H1 (cell line): ENCODE data around the gene COL11A1. TPM values are rescaled to one million over a fixed set of nuclear protein-coding genes. Genes with fewer than 3 reads are reported as not detected.

Experiments
- CTCF ChIA-PET: fragments of 300-600 bp; sonication (Branson Sonifier 250); formaldehyde crosslinking; loops from one replicate; lab custom pipeline; 2021; ENCODE audit not compliant: partially characterized antibody; lab: Charles Lee
- POLR2A ChIA-PET: fragments of 300-600 bp; sonication (Branson Sonifier 250); formaldehyde crosslinking; loops from one replicate; lab custom pipeline; 2021; ENCODE audit warnings: inconsistent platforms; ENCODE audit not compliant: partially characterized antibody; lab: Charles Lee
- DNase-seq, 2 experiments: peaks; one replicate each; pipeline versions ENCODE4 v3.0.0 to v3.0.0-alpha.2; 2010 to 2022; ENCODE audit warnings: low spot score in 2 of 2, low read depth in 1 of 2, mixed read lengths in 1 of 2
- FAIRE-seq: peaks from 2 replicates; lab custom pipeline; 2011; peaks lifted over from hg19 to GRCh38; lab: Jason Lieb, UNC
- H2AFZ ChIP-seq: 2 replicates; pipeline ENCODE4 v1.8.1; 2012; ENCODE audit warnings: low read length, inconsistent platforms
- H2AK5ac ChIP-seq: 2 replicates; pipeline ENCODE4 v1.6.1; 2013; ENCODE audit warnings: low read depth, low read length
- H2BK120ac ChIP-seq: replicated peaks from 2 replicates; pipeline ENCODE3; 2013; ENCODE audit warnings: low read depth, low read length, inconsistent platforms
- H2BK12ac ChIP-seq: 2 replicates; pipeline ENCODE4 v1.6.1; 2013; ENCODE audit warnings: low read depth, low read length
- H2BK15ac ChIP-seq: 2 replicates; pipeline ENCODE4 v1.6.1; 2013; ENCODE audit warnings: low read length
- H2BK20ac ChIP-seq: 2 replicates; pipeline ENCODE4 v1.6.1; 2013; ENCODE audit warnings: low read length
- H2BK5ac ChIP-seq: 2 replicates; pipeline ENCODE4 v1.6.1; 2013; ENCODE audit warnings: low read depth, low read length
- H3K14ac ChIP-seq: 2 replicates; pipeline ENCODE4 v1.6.1; 2013; ENCODE audit warnings: inconsistent platforms; ENCODE audit not compliant: insufficient read length
- H3K18ac ChIP-seq: 2 replicates; pipeline ENCODE4 v1.6.1; 2013; ENCODE audit warnings: low read length; ENCODE audit errors: extremely low read depth
- H3K23ac ChIP-seq: 2 replicates; pipeline ENCODE4 v1.6.1; 2013; ENCODE audit warnings: inconsistent platforms; ENCODE audit not compliant: insufficient read length
- H3K23me2 ChIP-seq: 2 replicates; pipeline ENCODE4 v1.6.1; 2013; ENCODE audit warnings: low read depth, low read length
- H3K27ac ChIP-seq: 2 replicates; pipeline ENCODE4 v1.6.1; 2011; ENCODE audit warnings: low read depth, low read length, inconsistent platforms
- H3K27me3 ChIP-seq, 4 experiments: replicated peaks in 1 of 4; 1 replicate in 1 of 4; 2 replicates in 3 of 4; pipeline versions ENCODE4 v1.6.1 to v1.8.1; 2011 to 2013; ENCODE audit warnings: low read length in 3 of 4, mild to moderate bottlenecking in 3 of 4, inconsistent platforms in 2 of 4, mixed read lengths in 2 of 4, moderate library complexity in 1 of 4; ENCODE audit not compliant: control insufficient read depth in 3 of 4, insufficient read depth in 3 of 4; ENCODE audit errors: extremely low read depth in 1 of 4
- H3K36me3 ChIP-seq, 4 experiments: 2 replicates each; pipeline versions ENCODE4 v1.6.1 to v1.8.1; 2011 to 2013; ENCODE audit warnings: mild to moderate bottlenecking in 4 of 4, low read length in 3 of 4, moderate library complexity in 2 of 4, control low read depth in 1 of 4, inconsistent platforms in 1 of 4; ENCODE audit not compliant: insufficient read depth in 4 of 4, control insufficient read depth in 2 of 4
- H3K4ac ChIP-seq: replicated peaks from 2 replicates; pipeline ENCODE3; 2013; ENCODE audit warnings: low read length, low read depth, mixed read lengths, inconsistent platforms; ENCODE audit not compliant: insufficient read length
- H3K4me1 ChIP-seq, 4 experiments: replicated peaks in 1 of 4; 1 replicate in 1 of 4; 2 replicates in 3 of 4; pipeline versions ENCODE4 v1.6.1 to v1.8.1; 2011 to 2013; ENCODE audit warnings: low read length in 3 of 4, inconsistent platforms in 2 of 4, mixed read lengths in 1 of 4; ENCODE audit not compliant: insufficient read depth in 4 of 4, control insufficient read depth in 3 of 4
- H3K4me2 ChIP-seq, 2 experiments: 2 replicates each; pipeline versions ENCODE4 v1.6.1 to v1.8.1; 2011 to 2013; ENCODE audit warnings: low read depth in 2 of 2, low read length in 2 of 2, control low read depth in 1 of 2, inconsistent platforms in 1 of 2, mild to moderate bottlenecking in 1 of 2; ENCODE audit not compliant: insufficient read depth in 1 of 2
- H3K4me3 ChIP-seq, 4 experiments: fragments of 200-600, 300-600 bp in 1 of 4; sonication (generic), shearing (Covaris generic), sonication (Bioruptor Twin) in 1 of 4; 2 replicates each; pipeline versions ENCODE4 v1.5.1 to v1.8.1; 2011 to 2016; ENCODE audit warnings: low read length in 4 of 4, low read depth in 3 of 4, control low read depth in 2 of 4, inconsistent platforms in 2 of 4, mild to moderate bottlenecking in 2 of 4, mixed read lengths in 1 of 4, moderate library complexity in 1 of 4; ENCODE audit not compliant: insufficient read depth in 2 of 4; ENCODE audit errors: extremely low read depth in 1 of 4
- H3K56ac ChIP-seq: replicated peaks from 2 replicates; pipeline ENCODE3; 2013; ENCODE audit warnings: low read depth, mild to moderate bottlenecking, mixed read lengths, low read length, inconsistent platforms; ENCODE audit not compliant: insufficient read length
- H3K79me1 ChIP-seq: 2 replicates; pipeline ENCODE4 v1.6.1; 2013; ENCODE audit warnings: low read depth, low read length, control low read depth
- H3K79me2 ChIP-seq, 2 experiments: 2 replicates each; pipeline versions ENCODE4 v1.6.1 to v1.8.1; 2012 to 2013; ENCODE audit warnings: low read length in 2 of 2, mild to moderate bottlenecking in 2 of 2, inconsistent platforms in 1 of 2; ENCODE audit not compliant: insufficient read depth in 2 of 2, control insufficient read depth in 1 of 2
- H3K9ac ChIP-seq, 4 experiments: replicated peaks in 1 of 4; 1 replicate in 1 of 4; 2 replicates in 3 of 4; pipeline versions ENCODE4 v1.6.1 to v1.8.1; 2011 to 2013; ENCODE audit warnings: low read depth in 3 of 4, low read length in 3 of 4, control low read depth in 2 of 4, mild to moderate bottlenecking in 2 of 4, moderate library complexity in 2 of 4, inconsistent platforms in 1 of 4; ENCODE audit errors: extremely low read depth in 1 of 4
- H3K9me3 ChIP-seq, 2 experiments: 2 replicates each; pipeline versions ENCODE4 v1.6.1 to v1.8.1; 2012 to 2013; ENCODE audit warnings: mild to moderate bottlenecking in 2 of 2, moderate library complexity in 2 of 2, control low read depth in 1 of 2, inconsistent platforms in 1 of 2, low read depth in 1 of 2, low read length in 1 of 2, mixed read lengths in 1 of 2; ENCODE audit not compliant: insufficient read depth in 2 of 2
- H4K20me1 ChIP-seq, 2 experiments: replicated peaks in 1 of 2; 2 replicates each; pipeline versions ENCODE3 to v1.8.1; 2011 to 2013; ENCODE audit warnings: inconsistent platforms in 2 of 2, low read length in 2 of 2, mild to moderate bottlenecking in 1 of 2; ENCODE audit not compliant: insufficient read depth in 2 of 2, control insufficient read depth in 1 of 2
- H4K5ac ChIP-seq: 2 replicates; pipeline ENCODE4 v1.6.1; 2013; ENCODE audit warnings: low read length, low read depth, mixed read lengths, inconsistent platforms; ENCODE audit not compliant: insufficient read length
- H4K8ac ChIP-seq: 2 replicates; pipeline ENCODE4 v1.8.0; 2013; ENCODE audit warnings: mild to moderate bottlenecking, moderate library complexity, low read length, inconsistent platforms; ENCODE audit not compliant: insufficient read depth; ENCODE audit errors: extremely low read depth
- H4K91ac ChIP-seq: replicated peaks from 2 replicates; pipeline ENCODE3; 2013; ENCODE audit warnings: low read length, mixed read lengths, inconsistent platforms; ENCODE audit not compliant: insufficient read length
- GABPA ChIP-seq: IDR thresholded peaks from 2 replicates; pipeline ENCODE4 v1.6.1; 2011; ENCODE audit warnings: mild to moderate bottlenecking, low read length, moderate library complexity, borderline replicate concordance; ENCODE audit not compliant: insufficient read depth
- WGBS, 2 experiments: shearing (Covaris generic) in 1 of 2; methylation state at CpG; one replicate each; pipeline versions ENCODE4 v1.1.6 to v1.1.7; 2013 to 2015; ENCODE audit warnings: low lambda C conversion rate in 2 of 2, mixed read lengths in 2 of 2, inconsistent platforms in 1 of 2, low coverage in 1 of 2, missing lambda C conversion rate in 1 of 2; ENCODE audit not compliant: insufficient replicate concordance in 2 of 2, insufficient coverage in 1 of 2, insufficient read length in 1 of 2; ENCODE audit errors: extremely low coverage in 1 of 2, missing lambda C conversion rate in 1 of 2; 5-methylcytosine and 5-hydroxymethylcytosine counted together
- polyA plus RNA-seq, 7 experiments: library from polyadenylated mRNA; depleted of rRNA in 3 of 7; stranded (reverse) in 5 of 7; unstranded in 2 of 7; fragments of >200 nt in 5 of 7; fragments of 200-250 nt in 2 of 7; gene quantifications; 1 replicate in 5 of 7; 2 replicates in 1 of 7; 4 replicates in 1 of 7; pipeline versions ENCODE4 v1.2.1 to v1.2.3, GENCODE V29; 2011 to 2013; ENCODE audit warnings: missing spikeins in 2 of 7, mixed read lengths in 2 of 7
- total RNA-seq: library from RNA; stranded (reverse); fragmentation: NEBNext Ultra II Directional; extraction: Animal tissue kit (Norgen Biotek cat#: 25700); gene quantifications from 2 replicates; pipeline ENCODE4 v1.2.1, GENCODE V29; 2021

The COL11A1 gene
- total and polyA plus RNA-seq, 2 of the 8 experiments (the other 6 are each of a cell fraction or from before 2014, with no cell fraction given) = 4.0 to 27.9 TPM

GRCh38 chr1:103056423-103056822 is 51.9 kb downstream of the COL11A1 start:
- H3K9me3 ChIP-seq = peaks cover 0 to 2% of the 10 kb centered on the region in 2 experiments; a peak in 2 of 4 replicates
- ChIA-PET CTCF (no interaction called here), POLR2A (no interaction called here)
- no peaks in the 10 kb centered on the region for H3K79me2 ChIP-seq
- FAIRE-seq = no peak
- no peak overlapping the region for H3K4me3 ChIP-seq
- no peaks in the 10 kb centered on the region for H3K79me1 ChIP-seq
- H2BK5ac ChIP-seq = no peak overlapping the region
- no peaks in the 10 kb centered on the region for H3K4me1 ChIP-seq
- H3K23me2 ChIP-seq = no peaks in the 10 kb centered on the region
- H3K27ac ChIP-seq = no peak overlapping the region
- no peaks in the 10 kb centered on the region; a peak in 2 of 8 replicates for H3K36me3 ChIP-seq
- H2BK12ac ChIP-seq = no peak overlapping the region
- no peak overlapping the region for H2AK5ac ChIP-seq
- no peak overlapping the region for H3K4ac ChIP-seq
- H2BK120ac ChIP-seq = no peak overlapping the region
- H3K56ac ChIP-seq = no peak overlapping the region
- H3K4me2 ChIP-seq = no peak overlapping the region
- no peak for DNase-seq
- no peak overlapping the region for H2AFZ ChIP-seq
- H2BK20ac ChIP-seq = no peak overlapping the region
- H4K5ac ChIP-seq = no peak overlapping the region
- H4K91ac ChIP-seq = no peak overlapping the region
- H4K8ac ChIP-seq = no peak overlapping the region
- no peak overlapping the region for H3K18ac ChIP-seq
- no peak overlapping the region for H3K9ac ChIP-seq
- WGBS, 2 experiments = 100% methylated on average over 1 of the region's 1 CpG; no CpG with 5 or more reads in 1 of the 2 experiments
- H3K23ac ChIP-seq = no peak overlapping the region
- no peaks in the 10 kb centered on the region for H4K20me1 ChIP-seq
- H3K27me3 ChIP-seq = no peaks in the 10 kb centered on the region
- H3K14ac ChIP-seq = no peak overlapping the region
- H2BK15ac ChIP-seq = no peak overlapping the region
- TF ChIP-seq GABPA = no peak
